GM21390 (cell line): Measurements from ENCODE around the gene NCOA1.

Source experiments
- ATAC-seq: cut with Tn5 transposase; IDR thresholded peaks from one replicate; pipeline ENCODE4 v1.9.1; 2021; ENCODE audit not compliant: unreplicated experiment

Gene NCOA1

DNA sequence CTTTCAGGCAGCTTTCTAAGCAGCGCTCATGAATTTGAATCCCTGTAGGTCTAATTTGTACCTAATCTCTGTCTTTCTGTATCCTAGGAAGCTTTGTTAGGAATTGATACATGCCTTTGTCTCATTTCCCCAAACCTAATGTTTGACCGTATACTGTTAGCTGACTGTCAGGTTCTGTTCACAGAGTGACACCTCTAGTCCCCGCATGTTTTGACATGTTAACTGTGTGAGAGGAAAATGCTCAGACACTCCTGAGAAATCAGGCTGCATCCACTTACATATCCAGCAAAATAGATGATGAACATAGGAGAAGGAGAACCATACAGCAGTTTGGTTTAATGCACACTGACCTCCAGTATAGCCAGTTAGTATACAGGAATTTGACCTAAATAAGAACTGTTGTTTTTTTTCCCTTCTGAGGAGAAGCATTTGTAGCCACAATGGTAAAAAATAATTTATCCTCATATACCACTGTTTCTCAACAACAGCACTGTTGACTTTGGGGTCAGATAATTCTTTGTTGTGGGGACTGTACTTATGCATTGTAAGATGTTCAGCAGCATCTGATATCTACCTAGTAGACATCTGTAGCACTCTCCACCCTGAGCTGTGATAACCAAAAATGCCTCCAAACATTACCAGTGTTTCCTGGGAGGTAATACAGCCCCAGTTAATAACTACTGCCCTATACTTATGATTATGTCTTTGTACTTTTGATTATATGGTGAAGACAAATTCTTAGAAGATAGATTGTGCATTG lies 130.9 kb downstream of the NCOA1 start:
- no peak for ATAC-seq

- no peak for ATAC-seq
Observed at GRCh38 chr2:24623535-24623934, 132.5 kb downstream of the NCOA1 start.

GRCh38 chr2:24625728-24626127 lies 134.7 kb downstream of the NCOA1 start:
- no peak for ATAC-seq

- ATAC-seq = no peak
Observed at GRCh38 chr2:24626131-24626530, 135.1 kb downstream of the NCOA1 start.

DNA sequence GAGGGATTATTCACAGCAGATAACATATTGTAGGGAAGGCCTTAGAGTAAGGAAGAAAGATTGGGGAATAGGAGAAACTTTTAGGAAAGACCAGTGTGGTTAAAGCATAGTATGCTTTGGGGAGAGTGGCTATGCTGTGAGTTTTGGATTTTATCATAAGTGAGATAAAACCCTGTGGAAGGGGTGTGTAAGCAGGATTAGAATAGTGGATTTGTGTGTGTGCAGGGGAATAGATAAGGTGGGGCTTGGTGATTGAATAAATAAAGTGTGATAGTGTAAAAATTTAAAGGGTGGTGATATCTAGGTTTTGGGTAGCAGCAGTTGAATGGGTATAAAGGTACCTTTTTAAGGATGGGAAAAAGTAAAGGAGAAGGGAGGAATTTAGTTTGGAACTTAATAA lies 137.7 kb downstream of the NCOA1 start:
- ATAC-seq = no peak

GRCh38 chr2:24632172-24632571 lies 141.1 kb downstream of the NCOA1 start:
- no peak for ATAC-seq

DNA sequence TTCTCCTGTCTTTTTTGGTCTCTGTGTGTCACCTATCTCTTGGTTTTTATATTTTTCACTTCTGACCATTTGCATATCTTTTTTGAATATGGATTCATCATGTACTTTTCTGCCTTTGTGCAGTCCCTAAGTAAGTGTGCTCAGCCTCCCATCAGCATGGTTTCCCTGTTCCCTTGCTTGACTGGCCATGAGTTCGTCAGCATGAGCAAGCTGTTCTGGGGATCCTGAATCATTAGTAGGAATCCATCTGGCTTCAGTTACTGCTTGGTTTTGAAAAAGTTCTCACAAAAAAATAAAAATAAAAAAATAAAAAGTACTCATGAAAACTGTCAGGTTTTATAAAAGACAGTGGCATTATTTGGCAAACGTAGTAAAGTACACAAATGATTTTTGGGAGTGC lies 144.1 kb downstream of the NCOA1 start:
- ATAC-seq = no peak

- ATAC-seq = no peak
Observed at GRCh38 chr2:24638568-24638967, 147.5 kb downstream of the NCOA1 start.

DNA sequence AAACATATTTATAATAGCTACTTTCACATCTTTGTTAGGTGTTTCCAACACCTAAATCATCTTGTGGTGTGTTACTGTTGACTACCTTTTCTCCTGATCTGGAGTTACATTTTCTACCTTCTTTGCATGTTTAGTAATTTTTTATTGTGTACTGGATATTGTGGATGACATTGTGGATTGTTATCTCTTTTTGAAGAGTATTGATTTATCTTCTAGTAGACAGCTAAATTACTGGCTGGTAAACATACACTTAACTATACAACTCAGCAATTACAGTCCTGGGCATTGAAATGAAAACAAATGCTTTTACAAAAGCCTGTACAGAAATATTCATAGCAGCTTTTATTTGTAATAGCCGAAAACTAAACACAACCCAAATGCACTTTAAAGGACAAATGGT lies 151.3 kb downstream of the NCOA1 start:
- no peak for ATAC-seq

DNA sequence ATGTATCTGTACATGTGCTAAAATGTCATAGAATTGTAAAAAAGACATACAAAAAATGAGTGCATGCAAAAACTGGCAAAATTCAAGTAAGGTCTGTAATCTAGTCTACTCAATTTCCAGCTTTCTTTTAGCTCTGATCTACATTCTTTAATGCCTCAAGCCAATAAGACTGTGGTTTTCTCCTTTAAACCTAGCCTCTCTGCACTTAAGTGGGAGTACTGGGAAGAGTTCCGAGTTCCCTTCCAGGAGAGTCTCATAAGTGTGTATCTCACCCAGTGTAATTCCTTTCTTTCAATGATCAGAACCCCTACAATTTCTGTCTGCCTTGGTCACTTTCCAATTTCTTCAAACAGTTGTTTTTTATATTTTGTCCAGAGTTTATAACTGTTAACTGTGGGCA lies 152.0 kb downstream of the NCOA1 start:
- no peak for ATAC-seq

GRCh38 chr2:24644032-24644431 lies 153.0 kb downstream of the NCOA1 start:
- ATAC-seq = no peak

DNA sequence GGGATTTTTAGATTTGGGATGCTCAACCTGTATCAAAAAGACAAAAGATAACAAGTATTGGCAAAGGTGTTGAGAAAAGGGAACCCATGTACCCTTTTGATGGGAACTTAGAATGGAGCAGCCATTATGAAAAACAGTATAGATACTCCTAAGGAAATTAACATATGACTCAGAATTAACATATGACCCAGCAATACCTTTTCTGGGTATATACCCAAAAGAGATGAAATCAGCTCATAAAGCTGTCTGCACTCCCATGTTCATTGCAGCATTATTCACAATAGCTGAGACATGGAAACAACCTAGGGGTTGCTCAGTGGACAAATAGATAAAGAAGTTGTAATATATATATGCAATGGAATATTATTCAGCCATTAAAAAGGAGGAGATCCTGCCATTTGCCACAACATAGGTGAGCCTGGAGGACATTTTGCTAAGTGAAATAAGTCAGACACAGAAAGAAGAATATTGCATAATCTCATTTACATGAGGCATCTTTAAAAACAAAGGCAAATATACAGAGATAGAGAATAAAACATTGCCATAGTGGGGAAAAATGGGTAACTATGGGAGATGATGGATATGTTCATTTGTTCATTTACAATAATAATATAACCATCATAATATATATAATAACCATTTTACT lies 160.1 kb downstream of the NCOA1 start:
- ATAC-seq = no peak

DNA sequence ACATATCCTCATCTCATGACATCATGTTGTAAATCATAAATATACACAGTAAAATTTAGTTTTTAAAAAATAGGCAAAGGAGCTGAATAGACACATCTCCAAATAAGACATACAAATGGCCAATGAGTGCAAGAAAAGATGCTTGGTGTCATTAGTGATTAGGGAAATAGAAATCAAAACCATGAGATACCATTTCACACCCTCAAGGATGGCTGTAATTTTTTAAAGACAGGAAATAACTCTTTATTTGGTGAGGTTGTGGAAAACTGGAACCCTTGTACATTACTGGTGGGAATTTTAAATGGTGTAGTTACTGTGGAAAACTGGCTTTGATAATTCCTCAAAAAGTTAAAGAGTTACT lies 160.6 kb downstream of the NCOA1 start:
- ATAC-seq = no peak

- no peak for ATAC-seq
Observed at GRCh38 chr2:24652265-24653182, 161.5 kb downstream of the NCOA1 start.

- no peak for ATAC-seq
Observed at GRCh38 chr2:24657818-24658217, 166.8 kb downstream of the NCOA1 start.

GRCh38 chr2:24658531-24659202 lies 167.6 kb downstream of the NCOA1 start:
- ATAC-seq = no peak

- ATAC-seq = no peak
Observed at GRCh38 chr2:24659862-24660261, 168.8 kb downstream of the NCOA1 start.

DNA sequence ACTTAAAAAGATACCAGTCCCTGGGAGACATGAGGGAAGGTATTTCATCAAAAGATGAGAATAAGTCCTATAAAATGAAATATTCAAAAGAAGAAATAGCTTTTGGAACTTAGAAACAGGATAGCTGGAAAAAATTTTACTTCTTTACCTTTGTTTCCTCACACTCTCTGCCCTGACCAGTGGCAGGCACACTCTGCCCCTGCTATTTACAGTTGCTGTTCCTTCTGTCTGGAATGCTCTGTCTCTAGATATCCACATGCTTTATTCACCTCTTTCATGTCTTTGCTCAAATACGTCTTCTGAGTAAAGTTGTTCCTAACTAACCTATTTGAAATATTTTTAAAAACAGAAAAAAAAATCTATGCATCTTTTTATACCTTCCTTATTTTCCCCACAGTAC lies 176.5 kb downstream of the NCOA1 start:
- no peak for ATAC-seq

DNA sequence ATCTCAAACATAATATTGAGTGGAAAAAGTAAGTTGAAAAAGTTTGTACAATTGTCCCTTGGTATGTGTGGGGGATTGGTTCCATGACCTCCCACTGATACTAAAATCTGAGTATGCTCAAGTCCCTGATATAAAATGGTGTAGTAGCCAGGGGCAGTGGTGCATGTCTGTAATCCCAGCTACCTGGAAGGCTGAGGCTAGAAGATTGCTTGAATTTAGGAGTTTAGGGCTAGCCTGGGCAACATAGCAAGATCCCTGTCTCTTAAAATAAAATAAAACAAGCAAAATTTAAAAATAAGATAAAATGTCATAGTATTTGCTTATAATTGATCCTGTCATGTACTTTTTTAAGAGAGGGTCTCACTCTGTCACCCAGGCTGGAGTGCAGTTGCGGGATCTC lies 180.2 kb downstream of the NCOA1 start:
- no peak for ATAC-seq

DNA sequence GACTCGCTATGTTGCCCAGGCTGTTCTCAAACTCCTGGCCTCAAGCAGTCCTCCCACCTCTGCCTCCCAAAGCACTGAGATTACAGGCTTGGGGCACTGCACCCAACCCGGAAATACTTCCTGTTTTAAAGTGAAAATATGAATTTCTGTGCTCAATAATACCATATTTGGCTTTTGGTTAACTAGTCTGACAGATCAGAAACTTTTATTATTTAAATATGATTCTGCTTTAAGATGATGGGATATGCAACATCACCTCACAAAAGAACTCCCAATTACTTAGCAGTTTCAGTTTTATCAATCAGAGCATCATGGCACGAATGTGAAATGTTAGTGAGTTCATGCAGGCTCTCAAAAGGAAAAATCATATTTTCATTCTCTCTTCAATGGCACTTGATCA lies 181.5 kb downstream of the NCOA1 start:
- no peak for ATAC-seq

GRCh38 chr2:24675338-24675737 lies 184.3 kb downstream of the NCOA1 start:
- ATAC-seq = no peak
